ENCODE results near the gene SNX15.

SNX15 gene

DNA sequence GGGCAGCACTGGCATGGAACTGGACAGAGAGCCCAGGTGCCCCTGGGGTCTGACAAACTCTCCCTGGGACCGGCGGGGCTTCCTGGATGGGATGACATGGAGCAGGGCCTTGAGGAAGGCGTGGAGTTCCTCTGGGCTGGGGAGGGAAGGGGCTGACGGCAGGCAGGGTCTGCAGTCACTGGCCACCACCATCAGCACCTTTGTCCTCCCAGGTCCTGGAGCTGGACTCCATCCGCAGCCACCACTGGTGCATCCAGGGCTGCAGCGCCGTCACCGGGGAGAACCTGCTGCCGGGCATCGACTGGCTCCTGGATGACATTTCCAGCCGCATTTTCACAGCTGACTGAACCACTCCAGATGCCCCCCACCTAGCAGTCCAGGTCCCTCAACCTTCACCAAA is 5.7 kb upstream of the SNX15 start:
- TF ChIP-seq RAD21 (IDR thresholded peaks at IDR 0.05; ENCODE audit: low read depth) (no peak), EP300 (IDR thresholded peaks at IDR 0.05; ENCODE audit: borderline replicate concordance) (no peak), FOXM1 (IDR thresholded peaks at IDR 0.05; ENCODE audit: borderline replicate concordance, low read depth) (no peak), NFIC (IDR thresholded peaks at IDR 0.05) (no peak), CEBPB (IDR thresholded peaks at IDR 0.05) (no peak), YY1 (IDR thresholded peaks at IDR 0.05; ENCODE audit: low read depth) (no peak), TCF12 (IDR thresholded peaks at IDR 0.05; ENCODE audit: low read depth) (no peak), TEAD4 (IDR thresholded peaks at IDR 0.05) (no peak), EGR1 (IDR thresholded peaks at IDR 0.05) (no peak)
- TF ChIP-seq, protein P1, sequence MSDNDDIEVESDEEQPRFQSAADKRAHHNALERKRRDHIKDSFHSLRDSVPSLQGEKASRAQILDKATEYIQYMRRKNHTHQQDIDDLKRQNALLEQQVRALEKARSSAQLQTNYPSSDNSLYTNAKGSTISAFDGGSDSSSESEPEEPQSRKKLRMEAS (IDR thresholded peaks at IDR 0.05): no peak
- TF ChIP-seq, protein P2, sequence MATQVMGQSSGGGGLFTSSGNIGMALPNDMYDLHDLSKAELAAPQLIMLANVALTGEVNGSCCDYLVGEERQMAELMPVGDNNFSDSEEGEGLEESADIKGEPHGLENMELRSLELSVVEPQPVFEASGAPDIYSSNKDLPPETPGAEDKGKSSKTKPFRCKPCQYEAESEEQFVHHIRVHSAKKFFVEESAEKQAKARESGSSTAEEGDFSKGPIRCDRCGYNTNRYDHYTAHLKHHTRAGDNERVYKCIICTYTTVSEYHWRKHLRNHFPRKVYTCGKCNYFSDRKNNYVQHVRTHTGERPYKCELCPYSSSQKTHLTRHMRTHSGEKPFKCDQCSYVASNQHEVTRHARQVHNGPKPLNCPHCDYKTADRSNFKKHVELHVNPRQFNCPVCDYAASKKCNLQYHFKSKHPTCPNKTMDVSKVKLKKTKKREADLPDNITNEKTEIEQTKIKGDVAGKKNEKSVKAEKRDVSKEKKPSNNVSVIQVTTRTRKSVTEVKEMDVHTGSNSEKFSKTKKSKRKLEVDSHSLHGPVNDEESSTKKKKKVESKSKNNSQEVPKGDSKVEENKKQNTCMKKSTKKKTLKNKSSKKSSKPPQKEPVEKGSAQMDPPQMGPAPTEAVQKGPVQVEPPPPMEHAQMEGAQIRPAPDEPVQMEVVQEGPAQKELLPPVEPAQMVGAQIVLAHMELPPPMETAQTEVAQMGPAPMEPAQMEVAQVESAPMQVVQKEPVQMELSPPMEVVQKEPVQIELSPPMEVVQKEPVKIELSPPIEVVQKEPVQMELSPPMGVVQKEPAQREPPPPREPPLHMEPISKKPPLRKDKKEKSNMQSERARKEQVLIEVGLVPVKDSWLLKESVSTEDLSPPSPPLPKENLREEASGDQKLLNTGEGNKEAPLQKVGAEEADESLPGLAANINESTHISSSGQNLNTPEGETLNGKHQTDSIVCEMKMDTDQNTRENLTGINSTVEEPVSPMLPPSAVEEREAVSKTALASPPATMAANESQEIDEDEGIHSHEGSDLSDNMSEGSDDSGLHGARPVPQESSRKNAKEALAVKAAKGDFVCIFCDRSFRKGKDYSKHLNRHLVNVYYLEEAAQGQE (IDR thresholded peaks at IDR 0.05; ENCODE audit: low read depth): no peak

DNA sequence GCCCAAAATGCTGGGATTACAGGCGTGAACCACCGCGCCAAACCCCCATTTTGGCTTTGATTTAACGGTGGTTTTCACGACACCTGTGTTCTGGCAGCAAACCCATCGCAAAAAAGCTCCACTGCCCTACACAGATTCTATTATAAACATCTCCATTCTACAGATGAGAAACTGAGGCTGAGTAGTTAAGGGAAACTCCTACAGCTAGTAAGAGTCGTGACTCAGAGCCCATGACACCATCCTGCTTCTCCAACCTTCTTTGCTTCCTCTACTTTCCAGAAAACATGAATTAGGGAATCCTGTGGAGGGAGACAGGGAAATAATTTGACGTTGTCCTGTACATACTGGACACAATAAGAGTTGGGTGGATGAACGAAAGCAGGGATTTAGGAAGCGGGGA is 429 bp upstream of the SNX15 start:
- TF ChIP-seq EGR1 (IDR thresholded peaks at IDR 0.05): no peak
- TF ChIP-seq FOXM1 (IDR thresholded peaks at IDR 0.05; ENCODE audit: borderline replicate concordance, low read depth): no peak

DNA sequence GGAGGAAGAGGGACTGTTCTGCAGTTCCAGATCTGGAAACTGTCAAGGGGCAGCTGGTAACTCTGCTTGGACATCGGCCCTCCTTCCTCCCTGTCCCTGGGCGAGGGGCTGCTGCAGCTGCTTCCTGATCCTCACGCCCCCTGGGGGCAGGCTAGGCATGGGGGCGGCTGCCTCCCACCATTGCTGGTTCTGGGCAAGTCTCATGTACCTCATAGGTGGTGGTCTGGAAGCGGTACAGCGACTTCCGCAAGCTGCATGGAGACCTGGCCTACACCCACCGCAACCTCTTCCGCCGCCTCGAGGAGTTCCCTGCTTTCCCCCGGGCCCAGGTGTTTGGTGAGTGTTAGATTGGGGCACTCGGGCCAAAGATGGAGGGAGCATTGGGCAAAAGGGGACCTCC is 5.0 kb downstream of the SNX15 start:
- no peak for TF ChIP-seq TAF1 (IDR thresholded peaks at IDR 0.05; ENCODE audit: low read depth)
- TF ChIP-seq, protein P1 (IDR thresholded peaks at IDR 0.05): no peak

DNA sequence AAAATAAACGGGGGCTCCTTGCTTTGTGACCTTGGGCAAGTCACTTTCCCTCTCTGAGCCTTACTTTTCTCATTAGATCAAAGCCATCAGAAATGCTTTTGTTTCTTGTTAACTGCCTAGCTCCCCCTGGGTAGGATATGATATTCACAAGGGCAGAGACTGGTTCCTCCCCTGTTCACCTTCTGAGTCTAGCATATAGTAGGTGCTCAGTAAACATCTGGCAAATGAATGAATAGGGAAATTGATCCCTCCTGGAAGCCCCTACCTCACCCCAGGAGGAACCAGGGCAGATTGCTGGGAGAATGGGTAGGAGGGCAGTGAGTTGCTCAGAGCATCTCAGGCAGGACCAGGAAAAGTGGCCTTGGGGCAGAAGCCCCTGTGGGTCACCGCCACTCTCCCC is 7.2 kb downstream of the SNX15 start:
- TF ChIP-seq FOXM1 (IDR thresholded peaks at IDR 0.05; ENCODE audit: borderline replicate concordance, low read depth) (no peak), TCF12 (IDR thresholded peaks at IDR 0.05; ENCODE audit: low read depth) (no peak), NFIC (IDR thresholded peaks at IDR 0.05) (no peak), RAD21 (IDR thresholded peaks at IDR 0.05; ENCODE audit: low read depth) (no peak), CREB1 (IDR thresholded peaks at IDR 0.05; ENCODE audit: low read depth) (no peak), YY1 (IDR thresholded peaks at IDR 0.05; ENCODE audit: low read depth) (no peak), CEBPB (IDR thresholded peaks at IDR 0.05) (no peak), EP300 (IDR thresholded peaks at IDR 0.05; ENCODE audit: borderline replicate concordance) (no peak), ZBTB7A (IDR thresholded peaks at IDR 0.05; ENCODE audit: low read depth) (no peak), EGR1 (IDR thresholded peaks at IDR 0.05) (no peak)
- TF ChIP-seq, protein P1 (IDR thresholded peaks at IDR 0.05): no peak
- TF ChIP-seq, protein P2 (IDR thresholded peaks at IDR 0.05; ENCODE audit: low read depth): no peak

DNA sequence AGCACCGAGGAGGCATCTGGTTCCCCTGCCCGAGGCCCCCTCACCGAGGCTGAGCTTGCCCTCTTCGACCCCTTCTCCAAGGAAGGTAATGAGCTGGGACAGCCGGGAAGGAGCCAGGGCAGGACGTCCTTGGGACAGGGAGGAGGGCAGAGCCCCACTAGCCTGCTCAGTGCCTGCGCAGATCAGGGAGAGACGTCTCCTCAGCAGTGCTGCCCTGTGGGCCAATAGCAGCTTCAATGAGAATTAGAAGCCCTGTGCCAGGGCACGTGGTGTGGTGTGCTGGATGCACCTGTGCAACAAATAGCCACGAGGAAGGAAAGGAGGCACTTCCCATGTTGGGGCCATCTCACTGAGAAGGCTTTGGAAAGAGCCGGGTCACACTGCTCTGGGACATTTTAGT is 8.3 kb downstream of the SNX15 start:
- no peak for TF ChIP-seq TCF12 (IDR thresholded peaks at IDR 0.05; ENCODE audit: low read depth)
- TF ChIP-seq NFIC (IDR thresholded peaks at IDR 0.05): no peak
- no peak for TF ChIP-seq EGR1 (IDR thresholded peaks at IDR 0.05)
- TF ChIP-seq, protein P2 (IDR thresholded peaks at IDR 0.05; ENCODE audit: low read depth): no peak
- no peak for TF ChIP-seq RAD21 (IDR thresholded peaks at IDR 0.05; ENCODE audit: low read depth)
- TF ChIP-seq, protein P3, sequence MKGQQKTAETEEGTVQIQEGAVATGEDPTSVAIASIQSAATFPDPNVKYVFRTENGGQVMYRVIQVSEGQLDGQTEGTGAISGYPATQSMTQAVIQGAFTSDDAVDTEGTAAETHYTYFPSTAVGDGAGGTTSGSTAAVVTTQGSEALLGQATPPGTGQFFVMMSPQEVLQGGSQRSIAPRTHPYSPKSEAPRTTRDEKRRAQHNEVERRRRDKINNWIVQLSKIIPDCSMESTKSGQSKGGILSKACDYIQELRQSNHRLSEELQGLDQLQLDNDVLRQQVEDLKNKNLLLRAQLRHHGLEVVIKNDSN (IDR thresholded peaks at IDR 0.05): no peak
- no peak for TF ChIP-seq TEAD4 (IDR thresholded peaks at IDR 0.05)
- no peak for TF ChIP-seq CREB1 (IDR thresholded peaks at IDR 0.05; ENCODE audit: low read depth)
- TF ChIP-seq, protein P1 (IDR thresholded peaks at IDR 0.05): no peak
- TF ChIP-seq YY1 (IDR thresholded peaks at IDR 0.05; ENCODE audit: low read depth): no peak
